GM21423 (cell line): ENCODE data around the gene DTNB.

Source experiments
- ATAC-seq: cut with Tn5 transposase; IDR thresholded peaks from one replicate; pipeline ENCODE4 v1.9.1; 2021; ENCODE audit warnings: mild to moderate bottlenecking, moderate library complexity; ENCODE audit not compliant: unreplicated experiment

Gene DTNB

DNA sequence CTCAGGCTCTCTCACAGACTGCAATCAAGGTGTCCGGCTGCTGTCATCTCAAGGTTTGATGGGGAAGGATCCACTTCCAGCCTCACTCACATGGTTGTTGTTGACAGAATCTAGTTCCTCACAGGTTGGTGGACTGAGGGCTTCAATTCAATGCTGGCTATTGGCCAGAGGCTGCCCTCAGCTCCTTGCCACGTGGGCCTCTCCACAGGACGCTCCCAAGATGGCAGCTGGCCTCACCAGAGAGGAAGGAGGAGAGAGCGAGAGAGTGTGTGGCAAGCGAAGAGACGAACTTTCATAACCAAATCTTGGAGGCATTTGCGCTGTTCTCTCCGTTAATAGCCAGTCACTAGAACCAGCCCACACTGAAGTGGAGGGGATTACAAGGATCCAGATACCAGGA is 318.1 kb downstream of the DTNB start:
- no peak for ATAC-seq

- no peak for ATAC-seq
These were observed 319.3 kb downstream of the DTNB start for GRCh38 chr2:25354116-25354515.

GRCh38 chr2:25349397-25349796 is 324.0 kb downstream of the DTNB start:
- no peak for ATAC-seq

DNA sequence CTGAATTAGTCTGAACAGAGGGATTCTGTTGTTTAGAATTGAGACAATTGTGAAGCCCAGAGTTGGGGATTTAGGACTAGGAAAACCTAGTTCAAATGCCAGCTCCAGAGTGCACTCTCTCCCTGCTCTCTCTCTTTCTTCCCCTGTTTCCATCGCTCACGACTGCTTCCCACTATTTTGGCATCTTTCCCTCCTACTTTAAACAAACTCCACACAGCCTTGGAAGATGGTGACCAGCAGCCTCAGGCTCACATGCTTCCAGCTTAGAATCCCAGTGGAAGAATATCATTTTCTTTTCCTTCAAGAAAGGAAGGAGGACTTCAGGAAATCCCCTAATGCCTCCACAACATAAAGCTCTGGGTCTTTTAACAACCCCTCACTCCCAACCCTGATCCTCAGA is 325.5 kb downstream of the DTNB start:
- no peak for ATAC-seq

- no peak for ATAC-seq
These were observed 326.1 kb downstream of the DTNB start for GRCh38 chr2:25347205-25347815.

DNA sequence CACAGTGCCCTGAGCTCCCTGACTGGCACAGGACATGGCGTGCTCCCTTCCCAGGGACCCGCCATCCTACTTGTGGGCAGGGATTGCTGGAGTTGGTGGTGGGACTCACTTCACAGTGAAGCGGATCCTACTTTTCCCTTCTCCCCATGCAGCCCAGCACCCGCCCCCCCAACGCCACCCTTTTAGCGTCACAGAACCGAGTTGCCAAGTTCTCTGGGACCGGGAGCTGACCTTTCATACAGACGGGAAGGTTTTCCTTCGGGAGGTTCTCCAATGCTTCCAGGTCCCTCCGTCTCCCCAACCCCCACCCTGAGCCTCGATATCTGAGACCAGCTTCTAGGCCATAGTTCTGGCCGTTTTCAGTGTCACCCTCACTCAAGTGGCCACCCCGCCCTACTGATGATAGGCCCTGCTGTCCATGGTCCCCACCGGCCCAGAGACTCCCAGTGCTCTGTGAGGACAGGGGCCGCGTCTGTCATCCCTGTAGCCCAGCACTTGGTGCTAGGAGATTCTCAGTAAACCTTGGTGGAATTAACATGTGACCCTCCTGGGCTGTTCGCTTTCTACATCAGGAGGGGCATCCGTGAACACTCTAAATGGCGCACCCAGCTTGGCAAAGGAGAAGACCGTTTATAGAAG is 330.1 kb downstream of the DTNB start:
- no peak for ATAC-seq

- ATAC-seq, result peak; percentile 74
These were observed 330.8 kb downstream of the DTNB start for GRCh38 chr2:25342372-25343186.

DNA sequence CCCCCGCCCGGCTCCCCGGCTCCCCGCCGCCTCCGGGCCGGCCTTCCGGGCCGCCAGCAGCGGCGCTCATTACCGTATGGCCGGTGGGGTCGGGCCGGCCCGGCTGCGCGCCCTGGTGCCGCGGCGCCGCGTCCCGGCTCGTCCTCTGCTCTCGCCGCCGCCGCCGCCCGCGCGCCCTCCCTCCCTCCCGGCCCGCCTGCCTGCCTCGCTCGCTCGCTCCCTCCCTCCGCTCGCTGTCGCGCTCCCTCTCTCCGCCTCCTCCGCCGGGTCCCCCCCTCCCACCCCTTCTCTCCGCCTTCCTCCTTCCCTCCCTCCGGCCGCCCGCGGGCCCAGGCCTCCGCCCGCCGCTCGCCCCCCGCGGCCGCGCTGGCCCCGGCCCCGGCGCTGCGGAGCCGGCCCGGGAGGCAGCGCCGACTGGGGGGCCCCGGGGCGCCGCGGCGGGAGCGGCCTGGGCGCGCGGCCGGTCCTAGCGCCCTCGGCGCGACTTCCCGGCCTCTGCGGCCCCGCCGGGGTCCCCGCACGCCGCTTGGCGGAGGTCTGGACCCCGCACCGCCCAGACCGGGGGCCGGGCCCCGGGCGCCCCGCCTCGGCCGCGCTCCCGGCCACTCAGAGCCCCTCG is 331.5 kb downstream of the DTNB start, which contains the start of gene DNMT3A:
TSS of gene DNMT3A (minus strand) at position 173 of the 619 bp plus-strand sequence. CDS start 27,941 bp downstream, outside the sequence.
- ATAC-seq, result peak; percentile 25

GRCh38 chr2:25341011-25341727 is 332.2 kb downstream of the DTNB start:
- peak; percentile 18 for ATAC-seq

GRCh38 chr2:25340181-25340921 is 333.0 kb downstream of the DTNB start:
- no peak for ATAC-seq

DNA sequence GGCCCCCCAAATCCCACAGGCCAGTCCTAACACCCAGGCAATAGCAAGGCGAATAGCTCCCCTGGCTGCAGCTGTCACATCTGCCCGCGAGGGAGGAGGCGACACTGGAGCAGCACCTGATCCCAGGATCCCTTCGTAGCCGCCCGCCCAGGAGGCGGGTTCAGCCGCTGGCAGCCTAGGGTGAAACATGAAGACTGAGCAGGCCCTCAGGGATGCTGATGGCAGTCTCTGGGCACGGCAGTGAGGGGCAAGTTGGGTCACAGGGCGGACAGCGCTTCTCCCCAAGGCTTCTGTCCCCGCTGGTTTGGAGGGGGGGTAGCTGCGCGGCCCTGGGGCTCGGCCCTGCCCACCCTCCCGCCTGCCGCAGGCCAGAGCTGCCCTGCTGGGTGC is 333.6 kb downstream of the DTNB start:
- no peak for ATAC-seq

DNA sequence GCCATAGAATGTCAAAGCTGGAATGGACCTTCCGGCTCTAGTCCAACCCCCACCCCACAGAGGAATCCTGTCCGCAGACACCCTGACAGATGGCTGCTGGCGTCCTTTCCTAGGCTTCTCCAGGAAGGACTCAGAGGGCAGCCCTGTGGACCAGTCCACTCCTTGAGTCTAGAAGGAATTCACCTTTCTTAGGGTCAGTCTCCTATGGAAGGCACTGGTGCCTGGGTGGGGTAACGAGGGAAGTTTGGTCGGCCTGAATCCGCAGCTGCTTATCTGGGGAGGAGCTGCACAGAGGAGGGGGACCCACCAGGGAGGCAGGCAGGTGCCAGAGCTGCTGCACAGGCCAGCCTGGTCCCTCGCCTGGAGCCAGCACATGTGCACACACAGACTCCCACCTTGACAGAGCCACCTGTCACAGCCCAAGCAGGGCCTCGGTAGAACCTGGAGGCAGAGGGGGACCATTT is 334.1 kb downstream of the DTNB start:
- ATAC-seq, result no peak

GRCh38 chr2:25338401-25338800 is 335.0 kb downstream of the DTNB start:
- no peak for ATAC-seq

GRCh38 chr2:25337891-25338290 is 335.5 kb downstream of the DTNB start:
- no peak for ATAC-seq

GRCh38 chr2:25337276-25337675 is 336.1 kb downstream of the DTNB start:
- no peak for ATAC-seq

- no peak for ATAC-seq
These were observed 337.0 kb downstream of the DTNB start for GRCh38 chr2:25336383-25336841.

GRCh38 chr2:25335971-25336370 is 337.4 kb downstream of the DTNB start:
- no peak for ATAC-seq

GRCh38 chr2:25335204-25335603 is 338.2 kb downstream of the DTNB start:
- ATAC-seq, result no peak

DNA sequence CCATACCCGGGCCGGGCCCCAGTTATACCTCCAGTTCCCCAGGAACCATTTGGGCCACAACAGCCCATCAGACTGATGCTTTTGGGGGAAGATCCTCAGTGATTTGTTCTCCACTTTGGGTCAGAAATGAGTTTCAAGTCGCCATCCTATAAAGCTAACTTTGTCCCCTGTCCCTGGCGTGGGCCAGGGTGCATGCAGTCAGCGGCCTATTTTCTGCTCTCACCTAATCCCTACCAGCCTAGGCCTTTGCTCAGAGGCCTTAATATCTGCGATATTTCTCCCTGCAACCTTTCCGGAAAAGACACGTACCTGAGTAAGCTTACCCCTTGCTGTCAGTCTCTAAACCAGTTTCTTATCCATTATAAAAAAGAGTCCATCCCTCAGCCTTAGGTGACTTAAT is 338.9 kb downstream of the DTNB start:
- ATAC-seq, result no peak

DNA sequence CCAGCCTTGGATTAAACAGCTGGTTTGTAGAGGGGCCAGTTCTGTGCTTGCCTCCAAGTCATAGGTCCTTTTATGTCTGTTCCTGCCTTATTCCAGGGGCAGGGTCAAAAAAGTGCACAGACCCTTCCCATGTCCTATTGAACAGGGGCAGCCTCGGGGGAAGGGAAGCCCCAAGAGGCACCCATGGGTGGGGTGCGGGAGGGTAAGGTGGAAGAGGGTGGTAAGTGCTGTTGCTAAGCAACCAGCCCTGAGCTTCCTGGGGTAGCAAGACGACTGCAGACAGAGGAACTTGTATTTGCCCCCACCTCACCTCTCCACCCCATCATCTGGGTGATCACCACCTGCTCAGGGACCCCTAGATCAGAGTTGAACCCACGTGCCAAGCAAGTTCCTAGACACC is 339.4 kb downstream of the DTNB start:
- no peak for ATAC-seq
